A673 (cell line): ENCODE results near the gene UBE3B.

Experiments used
- EZH2 ChIP-seq: fragments of 200-600 bp; sonication (generic); IDR thresholded peaks from 2 replicates; pipeline ENCODE4 v1.6.1; 2017; ENCODE audit warnings: borderline replicate concordance, low read depth, mild to moderate bottlenecking, mixed read lengths, antibody characterized with exemption, low read length; ENCODE audit not compliant: poor library complexity, severe bottlenecking
- TF ChIP-seq, protein P1 (sequence below): fragments of 300-800, 200-600 bp; sonication (generic); conservative IDR thresholded peaks from 2 replicates; pipeline ENCODE4 v1.5.1; 2017; ENCODE audit warnings: low read depth, mild to moderate bottlenecking, antibody characterized with exemption, low read length, moderate library complexity, mixed read lengths

DNA sequence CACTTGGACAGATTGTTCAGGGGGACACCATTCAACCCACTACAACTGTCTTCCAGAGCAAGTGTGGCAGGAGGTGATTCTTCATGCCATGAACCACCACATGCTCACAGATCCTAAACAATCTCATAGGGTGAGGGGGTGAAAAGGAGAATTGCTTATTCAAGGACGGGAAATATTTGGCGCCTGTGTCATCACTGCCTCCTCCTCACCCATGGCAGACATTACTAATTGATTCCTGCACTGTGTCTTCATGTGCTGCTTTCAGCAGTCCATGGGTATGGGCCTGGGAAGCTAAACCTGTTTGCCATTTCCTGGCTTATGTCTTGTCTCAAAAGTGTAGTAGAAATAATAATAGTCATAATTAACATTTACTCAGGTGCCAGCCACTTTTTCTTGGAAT is 64.6 kb downstream of the UBE3B start:
- TF ChIP-seq, protein P1, sequence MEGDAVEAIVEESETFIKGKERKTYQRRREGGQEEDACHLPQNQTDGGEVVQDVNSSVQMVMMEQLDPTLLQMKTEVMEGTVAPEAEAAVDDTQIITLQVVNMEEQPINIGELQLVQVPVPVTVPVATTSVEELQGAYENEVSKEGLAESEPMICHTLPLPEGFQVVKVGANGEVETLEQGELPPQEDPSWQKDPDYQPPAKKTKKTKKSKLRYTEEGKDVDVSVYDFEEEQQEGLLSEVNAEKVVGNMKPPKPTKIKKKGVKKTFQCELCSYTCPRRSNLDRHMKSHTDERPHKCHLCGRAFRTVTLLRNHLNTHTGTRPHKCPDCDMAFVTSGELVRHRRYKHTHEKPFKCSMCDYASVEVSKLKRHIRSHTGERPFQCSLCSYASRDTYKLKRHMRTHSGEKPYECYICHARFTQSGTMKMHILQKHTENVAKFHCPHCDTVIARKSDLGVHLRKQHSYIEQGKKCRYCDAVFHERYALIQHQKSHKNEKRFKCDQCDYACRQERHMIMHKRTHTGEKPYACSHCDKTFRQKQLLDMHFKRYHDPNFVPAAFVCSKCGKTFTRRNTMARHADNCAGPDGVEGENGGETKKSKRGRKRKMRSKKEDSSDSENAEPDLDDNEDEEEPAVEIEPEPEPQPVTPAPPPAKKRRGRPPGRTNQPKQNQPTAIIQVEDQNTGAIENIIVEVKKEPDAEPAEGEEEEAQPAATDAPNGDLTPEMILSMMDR, result no peak
- TF ChIP-seq EZH2, result no peak
